G401 (cell line): ENCODE results near the gene MRFAP1. TPM values are rescaled to one million over a fixed set of nuclear protein-coding genes. Genes with fewer than 3 reads are reported as not detected.

Experiments used
- DNase-seq: peaks from one replicate; pipeline ENCODE4 v3.0.0-alpha.2; 2015; ENCODE audit warnings: low spot score
- in situ Hi-C: cut with HindIII; loops from 2 replicates; pipeline ENCODE4 v1.10.0; 2016; ENCODE audit warnings: low sequenced_read_pairs, mixed read lengths
- total RNA-seq: library from RNA; depleted of rRNA; stranded (reverse); fragments of >200 nt; shearing (Covaris generic); gene quantifications from 2 replicates; pipeline ENCODE4 v1.2.3, GENCODE V29; 2014; rRNA removed

The MRFAP1 gene
- total RNA-seq: 291 and 303 TPM in 2 replicates

DNA sequence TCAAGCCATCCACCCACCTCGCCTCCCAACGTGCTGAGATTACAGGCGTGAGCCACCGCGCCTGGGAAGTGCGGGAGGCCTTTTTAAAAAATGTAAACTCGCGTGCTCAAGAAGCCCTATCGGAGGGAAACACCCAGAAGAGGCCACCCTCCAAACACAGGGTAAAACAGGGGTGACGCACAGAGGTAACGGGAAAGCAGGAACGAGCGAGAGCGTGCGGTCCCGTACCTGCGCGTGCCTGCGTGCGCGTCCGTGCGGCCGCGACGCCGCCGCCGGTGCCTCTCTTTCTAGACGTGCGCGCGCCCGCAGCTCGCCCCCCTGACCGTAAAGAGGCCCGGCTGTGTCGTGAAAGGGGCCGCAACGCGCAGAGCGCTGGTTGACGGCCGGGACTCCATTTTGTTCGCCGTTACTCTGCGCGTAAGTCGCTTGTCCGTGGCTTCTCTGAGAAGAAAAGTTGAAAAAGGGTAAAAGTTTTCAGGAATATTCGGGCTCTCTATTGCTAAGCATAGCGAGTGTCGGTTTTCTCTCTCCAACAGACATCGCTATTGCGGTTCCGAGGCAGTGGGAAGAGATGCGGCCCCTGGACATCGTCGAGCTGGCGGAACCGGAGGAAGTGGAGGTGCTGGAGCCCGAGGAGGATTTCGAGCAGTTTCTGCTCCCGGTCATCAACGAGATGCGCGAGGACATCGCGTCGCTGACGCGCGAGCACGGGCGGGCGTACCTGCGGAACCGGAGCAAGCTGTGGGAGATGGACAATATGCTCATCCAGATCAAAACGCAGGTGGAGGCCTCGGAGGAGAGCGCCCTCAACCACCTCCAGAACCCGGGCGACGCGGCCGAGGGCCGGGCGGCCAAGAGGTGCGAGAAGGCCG lies at the start of gene MRFAP1:
MRFAP1 (plus strand) TSS at position 394 of the 872 bp plus-strand sequence; CDS start at position 572, 178 bp downstream.
- DNase-seq: peak; percentile 92
- in situ Hi-C loops: no loop called here

DNA sequence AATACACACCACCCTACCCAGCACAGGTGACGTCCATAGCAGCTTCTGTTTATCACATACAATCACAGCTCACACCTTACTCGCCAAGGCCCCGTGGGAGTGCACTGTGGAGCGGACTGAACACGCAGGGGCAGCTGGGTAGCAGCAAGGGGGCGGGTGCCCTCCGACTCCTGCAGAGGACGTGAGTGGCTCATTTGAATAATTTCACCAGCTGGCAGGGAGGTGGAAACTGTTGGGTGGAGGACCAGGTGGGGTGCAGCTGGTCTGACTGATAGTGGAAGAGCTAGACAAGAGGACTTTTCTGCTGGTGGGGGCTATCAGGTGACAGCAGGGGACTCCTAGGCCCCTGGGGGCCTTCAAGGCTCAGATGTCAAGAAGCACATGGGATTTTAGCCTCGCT lies 49.2 kb upstream of the MRFAP1 start:
- in situ Hi-C loops: no loop called here
- DNase-seq: no peak

DNA sequence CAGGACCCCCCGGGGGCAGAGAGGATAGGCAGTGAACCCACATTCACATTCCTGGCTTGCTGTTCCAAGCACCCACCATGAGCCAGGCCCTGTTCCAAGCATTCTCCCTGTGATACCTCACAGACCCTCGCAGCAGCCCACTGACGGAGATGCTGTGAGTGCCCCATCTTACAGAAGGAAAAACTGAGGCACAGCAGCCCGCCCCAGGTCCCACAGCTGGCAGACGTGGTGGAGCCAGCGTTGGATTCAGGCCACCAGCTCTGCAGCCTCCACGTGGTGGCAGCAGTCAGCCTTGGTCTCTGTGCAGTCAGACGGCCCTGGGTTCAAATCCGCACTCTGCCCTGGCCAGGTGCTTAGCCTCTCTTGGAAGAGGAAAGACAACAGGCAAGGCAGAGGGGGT lies 48.7 kb upstream of the MRFAP1 start:
- no peak for DNase-seq

DNA sequence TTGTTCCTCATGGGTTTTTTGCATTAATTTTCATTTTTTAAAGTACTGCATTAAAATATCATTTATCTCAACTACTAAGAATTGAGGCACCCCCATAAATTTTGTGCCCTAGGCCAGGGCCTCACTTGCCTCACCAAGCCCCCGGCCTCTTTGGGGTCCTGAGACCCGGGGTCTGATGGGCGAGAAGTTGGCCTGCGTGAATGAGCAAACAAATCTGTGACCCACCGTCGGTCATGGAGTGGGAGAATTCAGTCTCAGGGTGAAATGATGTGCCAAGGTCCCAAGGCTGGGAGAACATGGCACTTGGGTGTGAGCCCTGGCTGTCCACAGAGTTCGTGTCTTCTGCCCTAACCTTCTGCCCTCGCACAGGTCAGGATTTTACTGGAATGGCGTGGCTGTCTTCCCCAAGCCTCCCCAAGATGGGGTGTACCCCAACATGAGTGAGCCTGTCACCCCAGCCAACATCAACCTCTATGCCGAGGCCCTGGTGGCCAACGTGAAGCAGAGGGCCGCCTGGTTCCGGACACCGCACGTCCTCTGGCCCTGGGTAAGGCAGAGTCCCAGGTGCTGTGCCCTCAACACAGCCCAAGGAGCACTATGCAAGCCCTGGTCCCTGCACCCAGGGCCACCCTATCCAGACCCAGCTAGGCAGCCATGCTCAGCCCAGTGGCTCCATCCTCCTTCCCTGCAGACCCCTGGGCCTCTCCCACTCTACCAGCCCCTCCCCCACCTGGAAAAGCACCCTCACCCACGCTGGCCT lies 47.5 kb upstream of the MRFAP1 start:
- in situ Hi-C loops: no loop called here
- DNase-seq: no peak

More for the DNA sequence above, 48.7 kb upstream of the MRFAP1 start:
- in situ Hi-C loops: no loop called here

DNA sequence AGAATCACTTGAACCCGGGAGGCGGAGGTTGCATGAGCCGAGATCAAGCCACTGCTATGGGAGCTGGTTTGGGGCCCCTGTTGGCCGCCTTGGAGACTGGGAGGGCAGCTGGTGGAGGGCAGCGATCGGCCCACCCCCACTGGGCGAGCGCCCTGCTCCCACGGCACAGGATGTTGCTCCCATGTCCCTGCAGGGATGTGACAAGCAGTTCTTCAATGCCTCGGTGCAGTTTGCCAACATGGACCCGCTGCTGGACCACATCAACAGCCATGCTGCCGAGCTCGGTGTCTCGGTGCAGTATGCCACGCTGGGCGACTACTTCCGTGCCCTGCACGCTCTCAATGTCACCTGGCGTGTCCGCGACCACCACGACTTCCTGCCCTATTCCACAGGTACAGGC lies 46.1 kb upstream of the MRFAP1 start:
- DNase-seq: no peak
- in situ Hi-C loops: no loop called here

DNA sequence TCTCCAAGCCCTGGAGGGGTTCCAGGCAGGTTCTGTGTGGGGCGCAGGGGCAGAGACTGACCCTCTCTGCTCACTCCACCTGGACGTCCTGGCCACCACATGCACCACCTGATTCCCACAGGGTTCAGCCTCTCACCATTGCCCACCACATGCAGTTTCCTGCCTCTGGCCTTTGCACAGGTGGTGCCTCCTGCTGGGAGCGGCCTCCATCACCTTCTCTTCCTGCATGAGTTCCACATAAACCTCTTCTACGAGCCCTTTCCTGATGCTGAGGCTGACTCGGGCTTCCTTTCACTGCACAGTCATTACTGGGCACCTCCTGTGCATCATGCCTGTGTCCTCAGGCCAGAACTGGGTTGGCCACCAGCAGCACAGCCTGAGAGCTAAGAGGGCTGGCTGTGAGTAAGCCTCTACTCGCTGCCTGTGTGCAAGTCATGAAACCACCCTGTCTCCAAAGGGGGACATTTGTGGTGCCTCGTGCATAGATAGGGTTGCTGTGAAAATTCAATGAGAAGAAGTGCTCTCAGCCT lies 45.6 kb upstream of the MRFAP1 start:
- DNase-seq: no peak
- in situ Hi-C loops: no loop called here

DNA sequence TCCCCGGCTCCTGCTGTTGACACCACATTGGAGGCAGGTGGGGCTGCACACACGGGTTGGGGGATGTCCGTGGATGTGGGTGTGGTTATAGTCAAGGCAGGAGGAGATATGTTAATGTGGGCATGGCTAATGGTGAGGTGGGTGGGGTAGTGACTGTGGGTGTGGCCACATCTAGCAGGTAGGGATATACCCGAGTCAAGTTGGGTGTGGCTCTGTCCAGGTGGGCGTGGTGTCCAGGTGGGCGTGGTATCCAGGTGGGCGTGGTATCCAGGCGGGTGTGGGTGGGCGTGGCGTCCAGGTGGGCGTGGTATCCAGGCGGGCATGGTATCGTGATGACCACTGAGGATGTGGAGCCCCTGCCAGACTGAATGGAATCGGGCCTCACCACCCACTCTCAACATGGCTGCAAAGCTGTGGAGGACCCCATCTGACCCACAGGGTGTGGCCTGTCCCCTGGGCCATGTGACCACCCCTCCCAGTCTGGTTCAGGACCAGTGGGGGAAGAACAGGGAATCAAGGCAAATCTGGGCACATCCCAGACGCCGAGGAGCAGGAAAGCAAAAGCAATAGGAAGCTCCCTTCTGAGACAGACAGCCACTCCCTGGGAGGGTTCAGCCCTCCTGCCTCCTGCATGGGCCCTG lies 44.5 kb upstream of the MRFAP1 start:
- in situ Hi-C loops: no loop called here
- no peak for DNase-seq

DNA sequence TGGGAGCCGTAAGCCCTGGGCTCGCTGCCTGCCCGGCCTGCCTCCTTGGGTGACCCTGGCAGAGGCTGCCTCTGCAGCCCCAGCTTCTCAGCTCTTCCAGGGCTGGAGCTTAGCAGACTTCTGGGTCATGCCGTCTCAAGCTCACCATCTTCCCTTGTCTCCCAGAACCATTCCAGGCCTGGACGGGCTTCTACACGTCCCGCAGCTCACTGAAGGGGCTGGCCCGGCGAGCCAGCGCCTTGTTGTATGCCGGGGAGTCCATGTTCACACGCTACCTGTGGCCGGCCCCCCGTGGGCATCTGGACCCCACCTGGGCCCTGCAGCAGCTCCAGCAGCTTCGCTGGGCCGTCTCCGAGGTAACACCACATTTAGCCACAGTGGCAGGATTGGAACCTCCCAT lies 43.5 kb upstream of the MRFAP1 start:
- DNase-seq: no peak
- in situ Hi-C loops: no loop called here

DNA sequence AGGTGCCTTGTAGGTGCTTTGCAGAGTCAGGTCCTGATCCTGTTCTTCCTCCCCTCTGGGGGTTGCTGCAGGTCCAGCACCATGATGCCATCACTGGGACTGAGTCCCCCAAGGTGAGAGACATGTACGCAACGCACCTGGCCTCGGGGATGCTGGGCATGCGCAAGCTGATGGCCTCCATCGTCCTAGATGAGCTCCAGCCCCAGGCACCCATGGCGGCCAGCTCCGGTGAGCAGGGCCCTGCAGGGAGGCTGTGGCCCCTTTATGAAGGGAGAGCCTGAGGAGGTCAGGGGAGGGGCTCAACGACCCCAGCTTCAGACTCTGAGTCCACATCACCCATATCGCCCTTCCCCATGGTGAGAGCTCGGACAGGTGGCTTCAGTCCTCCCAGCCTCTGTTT lies 42.4 kb upstream of the MRFAP1 start:
- DNase-seq: no peak
- in situ Hi-C loops: no loop called here

DNA sequence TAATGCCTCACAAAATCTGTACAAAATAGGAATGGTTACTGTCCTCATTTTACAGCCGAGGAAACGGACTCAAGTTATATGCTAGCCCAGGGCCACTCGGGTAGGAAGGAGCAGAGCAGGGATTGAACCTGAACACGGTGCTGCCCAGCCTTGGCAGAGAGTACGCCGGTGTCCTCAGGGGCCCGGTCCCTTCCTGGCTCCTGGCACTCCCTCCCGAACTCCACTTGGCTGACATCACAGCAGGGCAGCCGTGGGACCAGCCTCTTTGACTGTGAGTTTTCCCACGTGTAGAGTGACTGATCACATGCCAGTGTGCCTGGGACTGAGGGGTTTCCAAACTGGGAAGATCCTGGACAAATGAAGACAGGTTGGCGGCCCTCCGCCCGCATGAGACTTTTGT lies 41.8 kb upstream of the MRFAP1 start:
- in situ Hi-C loops: no loop called here
- no peak for DNase-seq

DNA sequence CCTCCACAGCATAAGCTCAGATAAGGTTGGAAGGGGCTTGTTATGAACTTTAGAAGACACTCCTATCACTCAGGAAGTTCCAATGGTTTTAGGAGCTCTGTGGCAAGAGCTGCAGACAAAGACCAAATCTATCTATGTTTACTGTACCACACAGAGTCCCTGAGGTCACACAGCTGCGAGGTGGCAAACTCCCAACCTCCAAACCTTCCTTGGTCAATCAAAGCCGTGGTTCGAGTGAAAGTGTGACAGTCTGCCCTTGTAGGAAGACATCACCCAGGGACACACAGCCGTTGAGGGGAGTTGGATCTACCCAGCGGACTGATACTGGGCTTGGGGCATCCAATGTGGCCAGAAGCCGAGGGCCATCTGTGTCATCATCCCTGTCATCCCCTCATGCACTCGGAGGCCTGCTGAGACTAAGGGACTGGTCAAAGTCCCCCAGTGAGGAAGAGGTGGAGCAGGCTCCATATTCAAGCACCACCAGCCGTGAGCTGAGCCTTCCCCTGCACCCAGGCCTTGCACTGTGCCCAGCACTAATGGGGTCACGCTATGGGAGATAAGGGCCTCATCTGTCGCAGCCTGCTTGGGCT lies 38.7 kb upstream of the MRFAP1 start:
- in situ Hi-C loops: no loop called here
- no peak for DNase-seq

DNA sequence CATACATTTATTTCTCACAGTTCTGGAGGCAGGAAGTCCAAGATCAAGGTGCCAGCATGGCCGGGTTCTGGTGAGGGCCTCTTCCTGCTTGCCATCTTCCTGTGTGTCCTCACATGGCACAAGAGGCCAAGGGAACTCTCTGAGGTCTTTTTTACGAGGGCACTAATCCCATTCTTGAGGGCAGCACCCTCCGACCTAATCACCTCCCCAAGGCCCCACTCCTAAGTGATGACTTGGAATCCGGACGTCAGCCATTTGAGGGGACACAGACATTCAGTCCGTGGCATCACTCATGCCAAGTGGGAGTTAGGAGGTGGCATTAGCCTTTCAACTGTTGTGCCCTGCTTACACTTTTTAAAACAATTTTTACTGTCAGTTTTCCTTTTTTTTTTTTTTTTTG lies 38.2 kb upstream of the MRFAP1 start:
- no peak for DNase-seq
- in situ Hi-C loops: no loop called here

DNA sequence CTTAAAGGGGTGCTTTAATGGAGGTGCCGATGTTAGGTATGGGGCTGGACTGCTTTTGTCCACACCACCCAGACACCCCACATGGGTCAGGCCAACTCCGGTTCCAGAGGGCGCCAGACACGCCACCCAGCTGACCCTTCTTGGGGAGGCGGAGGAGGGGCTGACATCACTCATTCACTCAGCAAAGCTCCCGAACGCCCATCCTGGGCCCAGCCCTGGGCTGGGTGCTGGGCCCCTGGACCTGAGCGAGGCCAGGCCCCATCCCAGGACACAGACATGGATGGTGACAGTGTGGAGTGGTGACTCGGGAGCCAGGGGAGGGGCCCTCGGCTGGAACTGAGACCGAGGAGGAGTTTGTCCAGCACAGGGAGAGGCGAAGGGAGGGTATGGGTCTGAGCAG lies 37.4 kb upstream of the MRFAP1 start:
- no peak for DNase-seq
- in situ Hi-C loops: no loop called here

DNA sequence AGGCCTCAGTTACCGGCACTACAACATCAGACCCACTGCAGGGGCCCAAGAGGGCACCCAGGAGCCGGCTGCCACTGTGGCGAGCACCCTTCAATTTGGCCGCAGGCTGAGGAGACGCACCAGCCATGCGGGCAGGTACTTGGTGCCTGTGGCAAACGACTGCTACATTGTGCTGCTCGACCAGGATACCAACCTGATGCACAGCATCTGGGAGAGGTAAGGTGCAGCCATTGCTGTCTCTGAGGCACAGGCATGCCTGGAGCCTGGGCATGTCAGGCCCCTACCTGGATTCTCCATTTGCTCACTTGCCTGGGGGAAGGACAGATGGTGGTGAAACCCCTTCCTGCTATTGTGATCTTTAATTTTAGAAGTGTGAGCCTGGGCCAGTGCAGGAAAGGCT lies 35.4 kb upstream of the MRFAP1 start:
- in situ Hi-C loops: no loop called here

DNA sequence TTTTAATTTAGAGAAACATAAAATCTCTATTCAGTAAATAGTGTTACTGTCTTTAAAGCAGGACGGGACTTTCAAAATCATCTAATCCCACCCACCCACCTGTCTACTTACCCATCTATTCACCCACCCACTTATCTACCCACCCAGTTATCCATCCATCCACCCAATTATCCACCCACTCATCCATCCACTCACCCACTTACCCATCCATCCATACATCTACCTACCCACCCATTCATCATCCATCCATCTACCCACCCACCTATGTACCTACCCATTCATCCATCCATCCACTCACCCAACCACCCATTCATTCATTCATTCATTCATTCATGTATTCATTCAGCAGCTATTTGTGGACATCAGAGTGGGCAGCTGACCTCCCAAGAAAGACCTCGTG lies 34.9 kb upstream of the MRFAP1 start:
- in situ Hi-C loops: no loop called here
- DNase-seq: no peak

More for the DNA sequence above, 35.4 kb upstream of the MRFAP1 start:
- no peak for DNase-seq

DNA sequence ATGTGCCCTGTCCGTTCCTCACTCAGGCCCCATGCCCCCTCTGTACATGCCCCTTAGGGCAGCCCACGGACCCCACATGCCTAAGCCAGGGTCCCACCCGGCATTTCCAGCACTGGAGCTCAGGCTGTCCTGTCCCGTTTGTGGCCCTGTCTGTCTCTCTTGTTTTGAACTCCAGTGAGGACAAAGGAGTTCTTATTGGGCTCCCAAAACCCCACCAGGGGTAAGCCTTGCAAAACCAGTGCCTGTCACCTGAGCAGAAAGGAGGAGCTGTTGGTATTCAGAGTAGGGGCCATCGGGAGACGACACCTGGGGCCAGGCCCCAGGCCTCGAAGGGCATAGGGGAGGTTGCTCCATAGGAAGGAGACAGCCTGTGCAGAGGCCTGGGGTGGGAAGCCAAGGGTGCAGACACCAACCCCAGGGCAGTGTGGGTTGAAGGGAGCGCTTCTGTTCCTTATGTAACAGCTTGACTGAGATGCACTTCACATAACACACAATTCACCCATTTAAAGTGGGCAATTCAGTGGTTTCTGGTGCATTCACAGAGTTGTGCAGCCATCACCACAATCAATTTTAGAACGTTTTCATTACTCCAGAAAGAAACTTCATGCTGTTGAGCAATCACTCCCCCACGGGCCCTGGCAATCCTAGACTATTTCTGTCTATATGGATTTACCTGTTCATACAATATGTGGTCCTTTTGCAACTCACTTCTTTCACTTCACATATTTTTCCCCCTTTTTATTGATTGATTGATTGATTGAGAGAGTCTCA lies 33.8 kb upstream of the MRFAP1 start:
- in situ Hi-C loops: no loop called here
- DNase-seq: no peak

DNA sequence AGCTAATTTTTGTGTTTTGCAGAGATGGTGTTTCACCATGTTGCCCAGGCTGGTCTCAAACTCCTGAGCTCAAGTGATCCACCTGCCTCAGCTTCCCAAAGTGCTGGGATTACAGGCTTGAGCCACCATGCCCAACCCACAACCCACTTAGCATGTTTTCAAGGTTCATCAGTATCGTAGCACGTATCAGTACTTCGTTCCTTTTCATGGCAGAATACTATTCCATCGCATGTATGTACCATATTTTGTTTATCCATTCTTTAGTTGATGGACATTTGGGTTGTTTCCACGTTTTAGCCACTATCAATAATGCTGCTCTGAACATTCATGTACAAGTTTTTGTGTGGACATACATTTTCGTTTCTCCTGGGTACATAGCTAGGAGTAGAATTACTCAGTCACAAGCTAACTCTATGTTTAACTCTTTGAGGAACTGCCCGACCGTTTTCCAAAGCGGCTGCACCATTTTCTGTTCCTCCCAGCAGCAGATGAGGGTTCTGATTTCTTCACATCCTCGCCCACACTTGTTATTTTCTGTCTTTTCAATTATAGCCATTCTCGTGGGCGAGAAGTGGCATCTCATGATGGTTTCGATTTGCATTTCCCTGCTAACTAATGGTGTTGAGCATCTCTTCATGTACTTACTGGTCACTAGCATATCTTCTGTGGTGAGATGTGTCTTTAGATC lies 33.0 kb upstream of the MRFAP1 start:
- in situ Hi-C loops: no loop called here
- DNase-seq: no peak

DNA sequence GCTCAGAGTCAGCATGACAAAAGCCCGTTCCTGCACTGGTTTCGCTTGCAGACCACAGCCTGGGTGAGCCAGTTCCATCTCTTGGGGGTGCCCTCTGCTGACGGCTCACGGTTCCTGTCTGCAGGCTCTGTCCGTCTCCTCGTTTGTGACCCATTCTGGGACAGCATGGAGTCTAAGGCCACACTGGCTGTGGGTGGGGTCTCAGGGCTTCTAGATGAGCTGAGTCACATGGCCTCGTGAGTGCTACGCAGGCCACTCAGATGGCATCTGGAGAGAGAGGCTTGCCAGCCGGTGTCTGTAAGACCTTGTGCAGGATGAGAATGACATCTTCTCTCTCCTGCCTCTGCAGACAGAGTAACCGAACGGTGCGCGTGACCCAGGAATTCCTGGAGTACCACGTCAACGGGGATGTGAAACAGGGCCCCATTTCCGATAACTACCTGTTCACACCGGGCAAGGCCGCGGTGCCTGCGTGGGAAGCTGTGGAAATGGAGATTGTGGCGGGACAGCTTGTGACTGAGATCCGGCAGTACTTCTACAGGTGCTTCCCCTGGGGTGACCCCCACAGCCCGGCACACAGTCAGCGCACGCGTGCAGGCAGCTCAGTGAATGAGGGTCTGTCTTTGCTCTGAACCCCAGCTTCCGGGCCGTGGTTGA lies 31.6 kb upstream of the MRFAP1 start:
- in situ Hi-C loops: no loop called here
- peak; percentile 3 for DNase-seq
